ENCODE measurements around the gene CFDP1.

DNA sequence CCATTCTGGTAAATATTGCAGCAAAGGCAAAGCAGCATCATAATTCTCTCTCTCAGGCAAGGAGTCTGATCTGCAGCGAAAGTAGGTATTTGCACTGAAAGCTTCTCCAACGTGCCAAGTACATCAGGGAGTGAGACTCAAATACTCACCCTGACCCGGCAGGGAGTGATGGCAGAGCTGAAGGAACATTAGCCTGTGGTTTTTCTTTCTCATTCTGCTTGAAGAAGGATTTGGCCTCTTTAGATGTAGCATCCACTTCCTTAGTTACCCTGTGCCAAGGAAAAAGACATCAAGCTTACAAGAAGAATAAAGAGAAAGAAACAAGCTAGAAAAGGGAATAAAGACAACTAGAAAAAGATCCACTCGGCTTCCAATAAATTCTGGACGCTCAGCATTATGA, 38.4 kb downstream of the CFDP1 start:
- TF ChIP-seq, protein P1, sequence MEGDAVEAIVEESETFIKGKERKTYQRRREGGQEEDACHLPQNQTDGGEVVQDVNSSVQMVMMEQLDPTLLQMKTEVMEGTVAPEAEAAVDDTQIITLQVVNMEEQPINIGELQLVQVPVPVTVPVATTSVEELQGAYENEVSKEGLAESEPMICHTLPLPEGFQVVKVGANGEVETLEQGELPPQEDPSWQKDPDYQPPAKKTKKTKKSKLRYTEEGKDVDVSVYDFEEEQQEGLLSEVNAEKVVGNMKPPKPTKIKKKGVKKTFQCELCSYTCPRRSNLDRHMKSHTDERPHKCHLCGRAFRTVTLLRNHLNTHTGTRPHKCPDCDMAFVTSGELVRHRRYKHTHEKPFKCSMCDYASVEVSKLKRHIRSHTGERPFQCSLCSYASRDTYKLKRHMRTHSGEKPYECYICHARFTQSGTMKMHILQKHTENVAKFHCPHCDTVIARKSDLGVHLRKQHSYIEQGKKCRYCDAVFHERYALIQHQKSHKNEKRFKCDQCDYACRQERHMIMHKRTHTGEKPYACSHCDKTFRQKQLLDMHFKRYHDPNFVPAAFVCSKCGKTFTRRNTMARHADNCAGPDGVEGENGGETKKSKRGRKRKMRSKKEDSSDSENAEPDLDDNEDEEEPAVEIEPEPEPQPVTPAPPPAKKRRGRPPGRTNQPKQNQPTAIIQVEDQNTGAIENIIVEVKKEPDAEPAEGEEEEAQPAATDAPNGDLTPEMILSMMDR (conservative IDR thresholded peaks at IDR 0.05 in 1 of 2, IDR thresholded peaks at IDR 0.05 in 1 of 2; ENCODE audit: low read depth in 1 of 2, low read length in 2 of 2) = no peak
- TF ChIP-seq EZH2 (IDR thresholded peaks at IDR 0.05; ENCODE audit: low read length, missing control alignments) = no peak

Measured in fibroblast of lung (primary cell).